ENCODE results near the gene ALS2CL. TPM values are rescaled to one million over a fixed set of nuclear protein-coding genes. Genes with fewer than 3 reads are reported as not detected.

Gene ALS2CL
- total RNA-seq, 4 donors from 2014 or later: 3.7 to 30.6 (median 6.7) TPM

DNA sequence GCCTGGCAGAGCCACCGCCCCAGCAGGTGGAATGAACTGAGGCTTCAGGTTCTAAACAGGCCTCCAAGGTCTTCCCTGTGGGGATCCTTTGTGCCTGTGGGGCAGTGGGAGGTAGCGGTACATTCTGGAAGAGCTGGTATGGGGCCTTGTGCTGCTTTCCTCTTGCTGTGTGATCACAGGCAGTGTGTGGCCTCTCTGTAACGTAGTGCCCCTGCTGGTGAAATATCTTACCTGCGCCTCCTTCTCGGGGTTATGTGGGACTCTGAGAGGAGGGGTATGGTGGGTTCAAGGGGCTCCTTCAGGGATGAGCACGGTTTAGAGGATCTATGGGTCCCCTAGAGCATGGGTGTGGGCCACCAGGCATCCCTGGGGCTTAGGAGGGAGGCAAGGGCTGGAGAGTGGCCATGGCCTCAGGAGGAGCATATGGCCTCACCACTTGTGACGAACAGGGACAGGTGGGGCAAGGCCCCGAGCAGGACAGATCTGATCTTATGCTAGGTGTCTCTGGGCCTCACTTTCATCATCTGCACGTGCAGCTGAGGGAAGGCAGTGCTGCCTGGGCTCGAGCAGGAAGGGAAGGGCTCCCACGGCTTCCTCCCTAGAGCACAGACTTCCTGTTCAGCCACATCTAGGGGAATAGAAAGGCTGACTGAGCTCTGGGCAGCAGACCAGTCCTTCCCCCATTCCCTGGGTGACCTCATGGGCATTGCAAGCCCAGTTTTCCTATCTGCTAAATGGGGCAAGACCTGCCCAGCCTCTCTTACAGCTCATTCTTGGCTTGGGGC, 1.9 kb upstream of the ALS2CL start:
- TF ChIP-seq, protein P1, sequence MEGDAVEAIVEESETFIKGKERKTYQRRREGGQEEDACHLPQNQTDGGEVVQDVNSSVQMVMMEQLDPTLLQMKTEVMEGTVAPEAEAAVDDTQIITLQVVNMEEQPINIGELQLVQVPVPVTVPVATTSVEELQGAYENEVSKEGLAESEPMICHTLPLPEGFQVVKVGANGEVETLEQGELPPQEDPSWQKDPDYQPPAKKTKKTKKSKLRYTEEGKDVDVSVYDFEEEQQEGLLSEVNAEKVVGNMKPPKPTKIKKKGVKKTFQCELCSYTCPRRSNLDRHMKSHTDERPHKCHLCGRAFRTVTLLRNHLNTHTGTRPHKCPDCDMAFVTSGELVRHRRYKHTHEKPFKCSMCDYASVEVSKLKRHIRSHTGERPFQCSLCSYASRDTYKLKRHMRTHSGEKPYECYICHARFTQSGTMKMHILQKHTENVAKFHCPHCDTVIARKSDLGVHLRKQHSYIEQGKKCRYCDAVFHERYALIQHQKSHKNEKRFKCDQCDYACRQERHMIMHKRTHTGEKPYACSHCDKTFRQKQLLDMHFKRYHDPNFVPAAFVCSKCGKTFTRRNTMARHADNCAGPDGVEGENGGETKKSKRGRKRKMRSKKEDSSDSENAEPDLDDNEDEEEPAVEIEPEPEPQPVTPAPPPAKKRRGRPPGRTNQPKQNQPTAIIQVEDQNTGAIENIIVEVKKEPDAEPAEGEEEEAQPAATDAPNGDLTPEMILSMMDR (IDR thresholded peaks at IDR 0.05): no peak
- ATAC-seq (ENCODE audit: low FRiP score): no peak
- peak; percentile 34 for DNase-seq (ENCODE audit: low spot score)

DNA sequence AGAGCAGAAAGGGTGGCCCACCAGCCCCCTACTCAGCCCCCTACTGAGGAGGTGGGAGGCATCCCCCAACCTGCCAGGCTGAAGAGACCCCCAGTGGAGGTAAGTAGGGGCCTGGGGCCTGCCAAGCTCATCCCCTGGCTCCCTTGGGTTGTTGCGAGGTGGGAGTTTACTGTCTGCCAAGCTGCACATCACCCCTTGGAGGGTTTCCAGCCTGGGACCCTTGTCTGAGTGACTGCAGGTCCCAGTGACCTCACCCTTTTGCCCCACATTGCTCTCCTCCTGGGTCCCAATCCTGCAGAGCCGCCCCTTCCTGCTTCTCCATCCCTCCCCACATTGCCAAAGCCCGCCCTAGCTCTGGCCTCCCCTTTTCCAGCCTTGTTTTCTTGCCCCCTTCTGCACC, 1.0 kb upstream of the ALS2CL start:
- no peak for ATAC-seq (ENCODE audit: low FRiP score)
- no peak for DNase-seq (ENCODE audit: low spot score)
- TF ChIP-seq, protein P1 (IDR thresholded peaks at IDR 0.05): no peak

DNA sequence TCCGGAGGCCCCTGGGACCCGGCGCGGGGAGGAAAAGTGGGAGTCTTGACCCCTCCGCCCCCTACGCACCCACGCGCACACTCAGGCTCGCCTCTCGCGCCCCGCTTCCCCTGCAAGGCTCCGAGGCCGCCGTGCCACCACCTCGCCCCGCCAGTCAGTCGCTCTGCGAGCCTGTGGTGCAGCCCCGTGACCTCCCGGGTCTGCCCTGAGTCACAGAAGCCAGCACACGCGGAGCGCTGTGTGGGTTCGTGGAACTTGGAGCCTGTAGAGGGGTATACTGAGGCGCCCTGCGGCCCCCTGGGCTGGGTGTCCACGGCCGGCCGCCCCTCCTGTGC, 380 bp upstream of the ALS2CL start:
- peak; percentile 13 for ATAC-seq (ENCODE audit: low FRiP score)
- TF ChIP-seq, protein P1 (IDR thresholded peaks at IDR 0.05): no peak
- DNase-seq (ENCODE audit: low spot score): no peak

DNA sequence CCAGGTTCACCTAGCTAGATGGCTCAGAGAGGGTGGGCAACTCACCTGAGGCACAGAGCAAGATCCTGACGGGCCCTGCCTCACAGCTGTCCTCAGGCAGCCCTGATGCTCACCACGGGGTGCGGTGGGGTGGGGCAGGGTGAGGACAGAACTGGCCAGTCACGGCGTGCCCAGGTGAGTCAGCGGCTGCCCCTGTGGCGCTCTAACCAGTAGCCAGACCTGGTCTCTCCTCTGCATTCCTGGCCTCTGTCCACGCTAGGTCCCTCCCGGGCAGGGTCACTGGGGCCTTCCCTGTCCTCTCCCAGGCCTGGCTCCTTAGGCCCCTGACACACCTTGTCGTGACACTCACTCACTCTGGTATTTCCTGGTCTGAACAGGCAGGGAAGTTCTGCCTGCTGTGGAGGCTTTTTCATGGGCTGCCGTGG, 901 bp downstream of the ALS2CL start:
- DNase-seq (ENCODE audit: low spot score) (no peak), ATAC-seq (ENCODE audit: low FRiP score) (peak; percentile 2)
- TF ChIP-seq, protein P1 (IDR thresholded peaks at IDR 0.05): no peak

DNA sequence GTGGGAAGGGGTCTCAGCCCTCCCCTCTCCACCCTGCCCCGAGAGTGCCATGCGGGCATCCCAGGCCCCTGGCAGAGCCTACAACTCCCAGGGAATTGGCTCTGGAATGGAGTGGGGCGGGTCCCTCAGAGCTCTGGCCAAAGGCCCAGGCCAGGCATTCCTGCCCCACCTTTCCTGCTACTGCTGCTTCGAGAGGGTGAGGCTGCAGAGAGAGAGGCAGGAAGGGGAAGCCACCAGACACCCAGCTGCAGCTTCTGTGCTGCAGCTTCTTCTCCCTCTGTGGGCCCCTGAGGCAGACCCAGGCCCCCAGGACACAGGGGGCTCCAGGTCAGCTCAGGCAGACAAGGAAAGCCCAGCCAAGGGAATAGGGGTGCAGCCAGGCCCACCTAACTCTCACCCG, 2.7 kb downstream of the ALS2CL start:
- ATAC-seq (ENCODE audit: low FRiP score): no peak
- TF ChIP-seq, protein P1 (IDR thresholded peaks at IDR 0.05): no peak

DNA sequence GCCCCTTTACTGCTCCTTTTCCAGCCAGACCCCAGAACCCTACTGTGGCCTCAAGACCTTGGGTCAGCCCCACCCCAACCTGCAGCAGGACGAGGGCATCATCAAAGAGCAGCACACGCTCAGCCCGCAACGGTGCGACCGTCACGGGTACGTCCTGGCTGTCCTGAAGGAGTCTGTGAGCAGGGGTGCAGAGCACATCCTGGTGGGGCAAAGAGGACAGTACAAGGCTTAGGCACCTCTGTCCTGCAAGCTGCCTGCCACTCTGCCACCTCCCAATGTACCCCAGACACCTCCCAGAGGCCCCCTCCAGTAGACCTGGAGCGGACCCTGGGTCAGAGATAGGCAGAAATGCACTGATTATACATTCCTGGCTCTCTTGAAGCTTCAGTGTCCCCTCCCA, 8.0 kb downstream of the ALS2CL start:
- TF ChIP-seq, protein P1 (IDR thresholded peaks at IDR 0.05): no peak
- ATAC-seq (ENCODE audit: low FRiP score): no peak
- no peak for DNase-seq (ENCODE audit: low spot score)

More for the DNA sequence above, 2.7 kb downstream of the ALS2CL start:
- no peak for DNase-seq (ENCODE audit: low spot score)

DNA sequence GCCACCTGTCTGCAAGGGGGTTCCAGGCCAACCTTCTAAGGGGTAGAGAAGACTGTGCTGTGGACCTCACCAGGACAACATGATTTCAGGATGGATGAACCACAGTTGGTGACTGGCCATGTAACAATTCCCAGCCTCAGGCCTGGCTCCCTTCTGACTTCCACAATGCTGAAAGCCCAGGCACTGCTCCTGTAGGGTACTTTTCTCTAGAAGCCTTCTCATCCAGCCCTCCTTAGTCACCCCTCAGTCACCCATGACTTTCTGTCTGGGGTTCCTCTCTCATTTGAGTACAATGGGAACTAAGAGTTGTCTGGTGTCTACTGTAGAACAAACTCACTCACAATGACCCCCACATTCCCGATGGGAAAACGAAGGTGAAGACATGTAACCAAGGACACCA, 8.6 kb downstream of the ALS2CL start:
- no peak for ATAC-seq (ENCODE audit: low FRiP score)
- TF ChIP-seq, protein P1 (IDR thresholded peaks at IDR 0.05): no peak
- no peak for DNase-seq (ENCODE audit: low spot score)
